HG02798 (cell line): ENCODE measurements around the gene LRP10.
A peak's percentile ranks its signal among the peaks of the same experiment; 100 is the strongest.
"Not testable (repeated sequence)": the region's sequence is repeated elsewhere in the genome, so short reads cannot be mapped to it uniquely, and the experiment has no call there.

Experiments
- ATAC-seq: cut with Tn5 transposase; IDR thresholded peaks from one replicate; pipeline ENCODE4 v1.9.1; 2021; ENCODE audit warnings: mild to moderate bottlenecking; ENCODE audit not compliant: unreplicated experiment, poor library complexity

Gene LRP10

DNA sequence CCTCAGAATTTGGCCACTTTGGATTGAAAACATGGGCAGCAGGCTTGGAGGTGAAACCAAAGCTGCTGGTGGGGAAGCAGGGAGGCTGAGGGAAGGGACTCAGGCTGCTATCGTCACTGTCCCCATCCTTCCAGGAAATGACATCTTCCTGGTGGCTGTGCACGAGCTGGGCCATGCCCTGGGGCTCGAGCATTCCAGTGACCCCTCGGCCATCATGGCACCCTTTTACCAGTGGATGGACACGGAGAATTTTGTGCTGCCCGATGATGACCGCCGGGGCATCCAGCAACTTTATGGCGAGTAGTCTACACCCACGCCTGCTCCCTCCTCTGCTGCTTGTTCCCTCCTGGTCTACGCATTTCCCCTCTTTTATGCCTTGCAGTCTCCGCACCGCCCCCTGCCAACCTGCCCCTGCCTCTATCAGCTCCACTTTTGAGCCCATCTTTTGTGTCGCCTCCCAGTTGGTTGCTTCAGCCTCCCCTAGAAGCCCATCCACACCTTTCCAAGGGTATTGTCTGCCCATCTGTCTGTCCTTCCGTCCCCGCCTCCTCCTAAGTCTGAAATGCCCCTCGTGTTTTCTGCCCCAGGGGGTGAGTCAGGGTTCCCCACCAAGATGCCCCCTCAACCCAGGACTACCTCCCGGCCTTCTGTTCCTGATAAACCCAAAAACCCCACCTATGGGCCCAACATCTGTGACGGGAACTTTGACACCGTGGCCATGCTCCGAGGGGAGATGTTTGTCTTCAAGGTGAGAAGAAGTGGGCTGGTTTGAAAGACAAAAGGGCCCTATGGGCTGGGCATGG lies 28.2 kb upstream of the LRP10 start:
- ATAC-seq = no peak

DNA sequence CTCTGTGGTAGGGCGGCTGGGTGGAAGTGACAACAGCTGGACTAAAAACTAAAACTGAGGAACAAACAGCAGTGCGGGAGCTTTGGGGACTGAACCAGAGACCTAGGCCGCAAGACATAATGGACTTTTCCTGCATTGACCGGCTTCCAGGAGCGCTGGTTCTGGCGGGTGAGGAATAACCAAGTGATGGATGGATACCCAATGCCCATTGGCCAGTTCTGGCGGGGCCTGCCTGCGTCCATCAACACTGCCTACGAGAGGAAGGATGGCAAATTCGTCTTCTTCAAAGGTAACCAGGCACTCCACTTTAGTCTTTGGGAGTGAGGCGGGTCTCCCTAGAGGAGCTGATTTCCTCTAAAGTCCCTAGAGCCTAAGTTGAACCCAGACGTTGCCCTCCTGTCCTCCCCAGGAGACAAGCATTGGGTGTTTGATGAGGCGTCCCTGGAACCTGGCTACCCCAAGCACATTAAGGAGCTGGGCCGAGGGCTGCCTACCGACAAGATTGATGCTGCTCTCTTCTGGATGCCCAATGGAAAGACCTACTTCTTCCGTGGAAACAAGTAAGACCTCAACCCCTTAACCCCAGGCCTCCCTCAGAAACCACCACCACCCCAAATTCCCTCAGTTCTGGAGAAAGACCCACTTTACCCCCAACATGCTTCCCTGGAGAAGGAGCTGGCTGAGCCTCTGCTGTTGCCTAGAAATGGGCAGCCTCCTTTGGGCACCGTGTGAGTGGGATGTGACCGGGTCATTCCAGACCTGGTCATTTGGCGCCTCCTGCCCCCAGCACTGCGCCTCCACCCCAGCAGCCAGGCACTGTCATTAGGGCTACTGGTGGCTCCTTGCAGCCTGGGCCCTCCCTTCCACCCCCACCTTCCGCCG lies 27.1 kb upstream of the LRP10 start:
- no peak for ATAC-seq

DNA sequence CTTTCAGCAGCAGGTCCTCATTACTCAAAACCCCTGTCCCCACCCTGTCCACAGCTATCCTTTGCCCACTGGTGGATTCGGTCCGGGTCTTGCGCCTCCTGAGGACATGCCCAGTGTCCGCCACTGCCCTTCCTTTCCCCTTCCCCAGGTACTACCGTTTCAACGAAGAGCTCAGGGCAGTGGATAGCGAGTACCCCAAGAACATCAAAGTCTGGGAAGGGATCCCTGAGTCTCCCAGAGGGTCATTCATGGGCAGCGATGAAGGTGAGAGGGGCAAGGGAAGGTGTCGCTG lies 26.5 kb upstream of the LRP10 start:
- ATAC-seq = no peak

DNA sequence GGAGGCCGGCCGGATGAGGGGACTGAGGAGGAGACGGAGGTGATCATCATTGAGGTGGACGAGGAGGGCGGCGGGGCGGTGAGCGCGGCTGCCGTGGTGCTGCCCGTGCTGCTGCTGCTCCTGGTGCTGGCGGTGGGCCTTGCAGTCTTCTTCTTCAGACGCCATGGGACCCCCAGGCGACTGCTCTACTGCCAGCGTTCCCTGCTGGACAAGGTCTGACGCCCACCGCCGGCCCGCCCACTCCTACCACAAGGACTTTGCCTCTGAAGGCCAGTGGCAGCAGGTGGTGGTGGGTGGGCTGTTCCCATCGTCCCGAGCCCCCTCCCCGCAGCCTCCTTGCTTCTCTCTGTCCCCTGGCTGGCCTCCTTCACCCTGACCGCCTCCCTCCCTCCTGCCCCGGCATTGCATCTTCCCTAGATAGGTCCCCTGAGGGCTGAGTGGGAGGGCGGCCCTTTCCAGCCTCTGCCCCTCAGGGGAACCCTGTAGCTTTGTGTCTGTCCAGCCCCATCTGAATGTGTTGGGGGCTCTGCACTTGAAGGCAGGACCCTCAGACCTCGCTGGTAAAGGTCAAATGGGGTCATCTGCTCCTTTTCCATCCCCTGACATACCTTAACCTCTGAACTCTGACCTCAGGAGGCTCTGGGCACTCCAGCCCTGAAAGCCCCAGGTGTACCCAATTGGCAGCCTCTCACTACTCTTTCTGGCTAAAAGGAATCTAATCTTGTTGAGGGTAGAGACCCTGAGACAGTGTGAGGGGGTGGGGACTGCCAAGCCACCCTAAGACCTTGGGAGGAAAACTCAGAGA lies 25.5 kb upstream of the LRP10 start:
- no peak for ATAC-seq

DNA sequence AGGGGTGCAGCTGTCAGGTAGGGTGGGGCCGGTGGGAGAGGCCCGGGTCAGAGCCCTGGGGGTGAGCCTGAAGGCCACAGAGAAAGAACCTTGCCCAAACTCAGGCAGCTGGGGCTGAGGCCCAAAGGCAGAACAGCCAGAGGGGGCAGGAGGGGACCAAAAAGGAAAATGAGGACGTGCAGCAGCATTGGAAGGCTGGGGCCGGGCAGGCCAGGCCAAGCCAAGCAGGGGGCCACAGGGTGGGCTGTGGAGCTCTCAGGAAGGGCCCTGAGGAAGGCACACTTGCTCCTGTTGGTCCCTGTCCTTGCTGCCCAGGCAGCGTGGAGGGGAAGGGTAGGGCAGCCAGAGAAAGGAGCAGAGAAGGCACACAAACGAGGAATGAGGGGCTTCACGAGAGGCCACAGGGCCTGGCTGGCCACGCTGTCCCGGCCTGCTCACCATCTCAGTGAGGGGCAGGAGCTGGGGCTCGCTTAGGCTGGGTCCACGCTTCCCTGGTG lies 24.7 kb upstream of the LRP10 start:
- ATAC-seq = no peak

DNA sequence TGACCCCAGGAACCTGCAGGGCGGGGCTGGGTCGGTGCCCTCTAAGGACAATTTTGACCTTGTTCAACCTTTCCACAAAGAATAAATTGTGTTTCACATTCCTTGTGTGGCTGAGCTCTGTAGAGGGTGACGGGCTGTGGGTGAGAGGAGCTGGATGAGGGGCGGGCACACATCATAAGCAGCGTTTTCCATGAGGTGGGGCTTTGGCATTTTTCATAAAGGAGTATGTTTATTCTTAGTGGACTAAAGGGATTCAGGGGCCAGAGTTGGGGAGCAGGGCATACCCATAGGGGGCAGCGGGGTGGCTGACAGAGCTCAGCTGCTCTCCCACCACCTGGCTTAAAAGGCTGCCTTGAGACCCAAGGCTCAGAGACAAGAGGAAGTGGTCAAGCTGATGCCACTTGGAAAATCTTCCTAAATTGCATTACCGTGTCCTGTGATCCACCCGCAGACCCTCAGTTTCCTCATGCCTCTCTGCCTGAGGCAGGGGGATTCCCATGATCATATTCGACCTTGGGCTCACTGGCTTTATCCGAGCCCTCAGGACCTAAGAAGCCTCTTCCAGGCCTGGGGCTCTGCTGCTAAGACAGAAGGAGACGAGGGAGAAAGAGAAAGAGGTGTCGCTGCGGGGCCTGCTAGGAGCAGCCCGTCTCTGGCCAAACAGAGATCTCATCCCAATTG lies 23.7 kb upstream of the LRP10 start:
- no peak for ATAC-seq

DNA sequence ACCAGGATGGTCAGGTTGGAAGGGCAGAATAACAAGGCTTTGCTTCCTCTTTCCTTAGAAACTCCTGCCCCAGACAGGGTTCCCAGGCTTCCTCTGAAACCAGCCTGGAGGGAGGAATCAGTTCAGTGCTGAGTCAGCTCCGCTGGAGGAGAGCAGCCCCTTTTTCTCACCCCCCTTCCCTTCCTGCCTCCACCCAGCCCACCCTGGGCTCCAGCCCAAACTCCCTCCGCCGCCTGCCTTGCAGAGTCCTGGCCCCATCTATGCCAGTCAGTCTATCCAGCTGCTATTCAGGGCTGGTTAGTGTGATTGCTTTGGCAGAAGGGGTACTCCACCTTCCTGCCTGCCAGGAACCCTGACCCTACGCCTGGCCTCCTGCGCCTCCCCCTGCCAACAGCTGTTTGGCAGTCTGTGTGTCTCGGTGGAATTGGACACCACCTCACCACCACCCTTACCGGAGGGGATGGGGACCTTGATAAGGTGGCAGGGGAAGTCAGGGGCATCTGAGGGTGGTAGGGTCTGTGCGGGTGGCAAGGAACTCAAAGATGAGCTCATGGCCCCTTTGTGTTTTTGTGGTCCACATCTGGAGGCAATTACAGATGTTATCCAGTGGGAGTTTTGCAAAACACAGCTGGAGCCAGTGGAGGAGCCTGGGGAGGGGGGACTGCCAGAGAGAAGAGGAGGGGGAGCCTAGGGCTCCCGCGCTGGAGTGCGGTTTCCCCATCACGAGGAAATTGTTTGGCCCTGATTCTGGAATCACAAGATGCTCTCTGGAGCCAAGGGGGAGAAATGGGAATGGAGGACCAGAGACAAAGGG lies 23.0 kb upstream of the LRP10 start:
- ATAC-seq = no peak

DNA sequence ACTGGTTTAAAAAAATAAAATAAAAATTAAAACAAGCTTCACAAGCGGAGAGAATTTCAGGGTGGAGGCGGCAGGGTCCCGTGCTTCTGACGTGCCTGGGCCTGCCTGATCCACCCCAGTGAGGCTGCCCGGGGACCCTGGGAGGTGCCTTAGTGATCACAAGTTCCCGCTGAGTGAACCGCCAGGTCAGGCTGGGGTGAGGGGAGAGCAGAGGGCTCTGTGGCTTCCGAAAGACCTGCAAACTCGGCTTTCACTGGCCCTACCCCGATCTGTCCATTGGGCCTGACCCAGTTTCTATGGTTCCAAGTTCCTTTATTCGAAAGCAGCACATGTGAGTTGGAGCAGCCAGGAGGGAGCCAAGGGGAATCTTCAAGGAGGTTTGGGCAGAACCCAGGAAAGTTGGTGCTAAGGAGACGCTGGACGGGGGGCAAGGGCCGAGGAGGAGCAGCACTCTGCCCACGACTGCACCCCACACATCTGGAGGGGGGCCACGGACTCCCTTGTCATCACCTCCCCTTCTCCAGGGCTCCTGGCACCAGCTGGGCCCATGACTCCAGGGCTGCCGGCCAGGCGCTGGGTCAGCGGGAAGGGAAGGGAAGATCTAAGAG lies 22.2 kb upstream of the LRP10 start:
- no peak for ATAC-seq

DNA sequence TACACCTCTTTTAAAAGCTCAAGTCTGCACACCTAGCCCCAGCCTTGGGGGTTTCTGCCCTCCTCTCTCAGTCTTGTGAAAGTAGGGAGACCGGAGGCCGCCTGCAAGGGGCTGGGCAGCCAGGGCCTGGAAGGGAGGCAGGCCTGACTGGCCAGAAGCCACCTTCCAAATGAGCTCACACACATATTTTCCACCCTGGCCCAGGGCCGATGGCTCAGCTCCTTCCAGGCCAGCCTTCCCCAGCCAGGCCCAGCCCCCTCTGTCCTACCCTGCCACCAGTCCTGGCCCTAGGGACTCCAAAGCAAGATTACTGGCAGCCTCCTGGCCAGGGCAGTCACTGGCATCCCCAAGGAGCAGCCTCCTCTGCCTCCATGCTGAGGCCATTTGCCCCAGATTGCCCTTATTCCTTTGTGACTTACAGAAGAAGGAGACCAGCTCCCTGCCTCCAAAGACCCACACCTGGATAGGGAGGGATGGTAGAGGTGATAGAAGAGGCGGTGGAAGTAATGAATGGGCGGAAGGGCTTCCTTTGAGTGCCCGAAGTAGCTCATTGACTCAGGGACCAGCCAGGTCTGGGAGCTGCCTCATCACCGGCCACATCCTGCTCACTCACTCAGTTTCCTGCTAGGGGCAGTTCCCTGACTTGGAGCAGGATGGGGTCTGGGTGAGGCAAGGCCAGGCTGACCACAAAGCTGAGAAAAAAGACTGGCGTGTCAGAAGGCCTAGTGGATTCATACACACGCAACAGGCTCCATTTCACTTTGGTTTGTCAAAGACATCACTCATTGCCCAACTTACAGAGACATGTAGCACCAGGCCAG lies 20.4 kb upstream of the LRP10 start:
- no peak for ATAC-seq

DNA sequence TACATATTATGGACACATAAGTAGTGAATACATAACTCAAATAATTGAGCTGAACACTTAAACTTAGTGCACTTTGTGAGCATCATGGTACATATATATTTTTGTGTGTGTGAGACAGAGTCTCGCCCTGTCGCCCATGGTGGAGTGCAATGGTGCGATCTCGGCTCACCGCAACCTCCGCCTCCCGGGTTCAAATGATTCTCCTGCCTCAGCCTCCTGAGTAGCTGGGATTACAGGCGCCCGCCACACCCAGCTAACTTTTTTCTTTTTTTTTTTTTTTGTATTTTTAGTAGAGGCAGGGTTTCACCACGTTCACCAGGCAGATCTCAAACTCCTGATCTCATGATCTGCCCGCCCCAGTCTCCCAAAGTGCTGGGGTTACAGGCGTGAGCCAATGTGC lies 19.4 kb upstream of the LRP10 start:
- not testable (repeated sequence) for ATAC-seq

DNA sequence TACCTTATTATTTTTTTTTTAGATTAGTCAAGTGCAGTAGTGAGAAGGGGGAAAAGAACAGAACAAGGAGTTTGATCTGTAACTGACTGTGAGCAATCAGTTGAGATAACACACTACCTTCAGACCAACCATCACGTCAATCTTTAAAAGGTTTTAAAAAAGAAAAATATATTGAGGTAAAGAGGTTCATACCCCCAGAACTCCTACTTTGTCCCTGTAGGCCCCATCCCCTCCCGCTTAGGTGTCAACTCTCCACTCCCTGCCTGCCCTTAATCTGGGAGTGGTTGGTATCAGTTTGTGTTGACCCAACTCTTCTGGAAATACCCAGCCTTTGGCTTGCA lies 19.0 kb upstream of the LRP10 start:
- no peak for ATAC-seq

DNA sequence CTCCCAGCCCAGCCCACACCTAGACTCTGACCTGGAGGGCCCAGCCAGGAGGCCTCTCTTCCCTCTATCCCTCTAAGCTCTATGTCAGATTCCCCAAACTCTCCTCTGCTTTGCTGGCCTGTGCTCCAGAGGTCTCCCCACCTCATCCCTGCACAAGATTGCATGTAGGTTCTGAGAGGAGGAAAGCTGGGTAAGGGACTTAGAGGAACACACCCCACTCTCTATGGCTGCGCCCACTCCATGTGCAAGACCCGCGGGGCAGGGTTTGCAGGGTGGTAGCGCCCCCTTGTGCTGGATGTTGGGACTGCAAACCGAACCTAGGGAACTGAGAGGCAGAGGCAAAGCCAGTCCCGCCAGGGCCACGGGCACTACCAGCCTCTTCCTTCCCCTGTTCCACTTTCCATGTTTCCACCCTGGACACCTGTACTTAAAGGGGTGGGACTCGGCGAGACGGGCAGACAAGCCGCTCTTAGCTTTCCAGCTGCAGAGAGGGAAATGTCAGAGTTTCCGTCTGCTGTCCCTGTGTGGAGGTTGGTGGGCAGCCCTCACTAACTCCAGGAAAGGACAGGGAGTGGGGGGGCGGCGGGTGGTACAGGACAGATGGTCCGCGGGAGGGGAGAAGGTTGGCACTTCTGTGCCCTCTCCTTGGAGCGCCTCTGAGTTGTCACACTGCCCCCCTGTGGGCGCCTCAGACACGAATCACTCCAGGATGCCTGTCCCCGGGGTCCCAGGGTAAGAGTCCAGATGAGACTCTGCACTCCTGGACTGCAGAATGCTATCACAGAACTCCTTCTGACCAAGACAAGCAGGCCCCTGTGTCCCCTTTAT lies 18.4 kb upstream of the LRP10 start:
- ATAC-seq = peak; percentile 75

DNA sequence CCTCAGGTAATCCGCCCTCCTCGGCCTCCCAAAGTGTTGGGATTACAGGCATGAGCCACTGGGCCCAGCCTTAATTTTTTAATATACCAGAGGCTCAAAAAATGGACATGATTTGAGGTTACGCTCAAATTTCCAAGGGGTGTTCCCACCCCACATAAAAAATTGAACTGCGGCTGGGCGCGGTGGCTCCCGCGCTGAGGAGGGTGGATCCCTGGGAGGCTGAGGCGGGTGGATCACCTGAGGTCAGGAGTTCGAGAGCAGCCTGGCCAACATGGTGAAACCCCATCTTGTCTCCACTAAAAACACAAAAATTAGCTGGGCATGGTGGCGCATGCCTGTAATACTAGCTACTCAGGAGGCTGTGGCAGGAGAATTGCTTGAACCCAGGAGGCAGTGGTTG lies 17.2 kb upstream of the LRP10 start:
- ATAC-seq = not testable (repeated sequence)

DNA sequence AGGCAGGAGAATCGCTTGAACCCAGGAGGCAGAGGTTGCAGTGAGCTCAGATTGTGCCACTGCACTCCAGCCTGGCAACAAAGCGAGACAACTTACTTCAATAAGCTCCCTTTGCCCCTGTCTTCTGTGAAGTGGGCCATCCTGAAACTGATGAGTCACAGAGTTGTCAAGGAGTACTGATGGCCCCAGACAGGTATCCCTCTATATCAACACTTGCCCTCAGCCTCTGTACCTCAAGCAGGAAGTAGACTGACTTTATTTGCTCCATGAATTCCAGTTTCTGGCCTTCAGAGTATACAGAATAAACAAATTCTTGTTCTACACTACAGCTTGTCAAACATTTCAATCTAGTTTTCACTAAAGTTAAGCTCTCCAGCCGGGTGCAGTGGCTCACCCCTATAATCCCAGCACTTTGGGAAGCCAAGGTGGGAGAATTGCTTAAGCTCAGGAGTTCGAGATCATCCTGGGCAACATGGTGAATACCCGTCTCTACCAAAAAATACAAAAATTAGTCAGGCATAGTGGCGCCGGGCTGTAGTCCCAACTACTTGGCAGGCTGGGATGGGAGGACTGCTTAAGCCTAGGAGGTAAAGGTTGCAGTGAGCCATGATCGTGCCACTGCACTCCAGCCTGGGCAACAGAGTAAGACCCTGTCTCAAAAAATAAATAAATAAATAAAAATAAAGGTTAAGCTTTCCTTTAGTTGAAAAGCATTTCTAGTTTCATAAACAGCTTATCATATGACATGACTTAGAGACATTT lies 16.4 kb upstream of the LRP10 start:
- ATAC-seq = no peak

DNA sequence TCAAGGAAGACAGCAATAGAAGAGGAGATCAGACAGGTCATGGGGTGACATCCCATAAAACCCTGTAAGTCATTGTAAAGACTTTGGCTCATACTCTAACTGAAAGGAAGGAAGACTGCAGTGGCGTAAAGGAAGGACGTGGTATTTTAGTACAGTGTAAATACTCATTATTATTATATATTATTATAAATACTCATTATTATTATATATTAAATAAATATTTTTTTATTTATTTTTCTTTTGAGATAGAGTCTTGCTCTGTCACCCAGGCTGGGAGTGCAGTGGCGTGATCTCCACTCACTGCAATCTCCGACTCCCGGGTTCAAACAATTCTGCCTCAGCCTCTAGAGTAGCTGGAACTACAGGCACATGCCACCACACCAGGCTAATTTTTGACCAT lies 15.1 kb upstream of the LRP10 start:
- no peak for ATAC-seq

DNA sequence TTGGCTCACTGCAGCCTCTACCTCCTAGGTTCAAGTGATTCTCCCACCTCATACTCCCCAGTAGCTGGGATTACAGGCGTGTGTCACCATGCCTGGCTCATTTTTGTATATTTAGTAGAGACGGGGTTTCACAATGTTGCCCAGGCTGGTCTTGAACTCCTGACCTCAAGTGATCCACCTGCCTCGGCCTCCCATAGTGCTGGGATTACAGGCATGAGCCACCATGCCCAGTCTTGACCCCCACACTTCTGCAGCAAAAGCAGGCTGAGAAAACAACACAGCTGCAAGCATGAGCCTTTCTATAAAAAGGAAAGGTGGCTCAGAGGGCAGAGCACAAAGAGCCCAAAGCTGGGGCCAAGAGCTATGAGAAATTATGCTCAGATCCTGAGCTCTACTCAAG lies 11.2 kb upstream of the LRP10 start:
- not testable (repeated sequence) for ATAC-seq

DNA sequence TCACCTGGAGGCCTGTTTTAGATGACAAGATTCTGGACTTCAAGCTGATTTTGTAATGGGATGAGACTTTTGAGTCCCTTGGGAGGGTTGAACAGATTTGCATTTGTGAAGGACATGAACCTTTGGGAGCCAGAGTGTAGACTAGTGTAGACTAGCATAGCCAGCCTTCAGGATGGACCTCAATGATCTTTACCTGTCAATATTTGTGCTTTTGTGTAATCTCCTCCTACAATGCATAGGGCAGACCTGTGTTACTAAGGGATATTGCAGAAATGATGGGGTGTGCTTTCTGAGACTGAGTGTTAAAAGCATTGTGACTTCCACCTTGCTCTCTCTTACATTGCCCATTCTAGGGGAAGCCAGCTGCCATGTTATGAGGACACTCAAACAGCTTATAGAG lies 9.9 kb upstream of the LRP10 start:
- ATAC-seq = no peak
